GM18505 (cell line): Measurements from ENCODE around the gene FAM234B.
"Not testable (repeated sequence)": the region's sequence is repeated elsewhere in the genome, so short reads cannot be mapped to it uniquely, and the experiment has no call there.

Experiments
- ATAC-seq: cut with Tn5 transposase; IDR thresholded peaks from one replicate; pipeline ENCODE4 v1.9.1; 2021; ENCODE audit not compliant: unreplicated experiment
- POLR2A ChIP-seq: IDR thresholded peaks from 4 replicates; pipeline ENCODE4 v1.6.1; 2011; ENCODE audit warnings: borderline replicate concordance; ENCODE audit not compliant: insufficient read depth, insufficient read length; ENCODE audit errors: extremely low read depth

The FAM234B gene

GRCh38 chr12:13060581-13060980 is 16.4 kb downstream of the FAM234B start:
- no peak for ATAC-seq
- TF ChIP-seq POLR2A, result no peak

GRCh38 chr12:13061377-13061776 is 17.2 kb downstream of the FAM234B start:
- ATAC-seq, result no peak
- no peak for TF ChIP-seq POLR2A

- no peak for ATAC-seq
- TF ChIP-seq POLR2A, result no peak
Observed at GRCh38 chr12:13062669-13063068, 18.5 kb downstream of the FAM234B start.

- TF ChIP-seq POLR2A, result no peak
- ATAC-seq, result no peak
Observed at GRCh38 chr12:13066014-13066413, 21.8 kb downstream of the FAM234B start.

- no peak for ATAC-seq
- TF ChIP-seq POLR2A, result no peak
Observed at GRCh38 chr12:13066459-13066858, 22.3 kb downstream of the FAM234B start.

- no peak for ATAC-seq
- no peak for TF ChIP-seq POLR2A
Observed at GRCh38 chr12:13067322-13067721, 23.1 kb downstream of the FAM234B start.

GRCh38 chr12:13069380-13069779 is 25.2 kb downstream of the FAM234B start:
- ATAC-seq, result no peak
- TF ChIP-seq POLR2A, result no peak

GRCh38 chr12:13071305-13072280 is 27.4 kb downstream of the FAM234B start:
- no peak for TF ChIP-seq POLR2A
- ATAC-seq, result no peak

- TF ChIP-seq POLR2A, result no peak
- no peak for ATAC-seq
Observed at GRCh38 chr12:13073173-13073572, 29.0 kb downstream of the FAM234B start.

GRCh38 chr12:13074396-13075117 is 30.4 kb downstream of the FAM234B start:
- no peak for ATAC-seq
- TF ChIP-seq POLR2A, result no peak

- TF ChIP-seq POLR2A, result no peak
- no peak for ATAC-seq
Observed at GRCh38 chr12:13075118-13075480, 30.9 kb downstream of the FAM234B start.

GRCh38 chr12:13075786-13076570 is 31.8 kb downstream of the FAM234B start:
- no peak for ATAC-seq
- TF ChIP-seq POLR2A, result no peak

GRCh38 chr12:13079440-13079906 is 35.3 kb downstream of the FAM234B start:
- ATAC-seq, result no peak
- TF ChIP-seq POLR2A, result no peak

- ATAC-seq, result no peak
- no peak for TF ChIP-seq POLR2A
Observed at GRCh38 chr12:13080266-13080665, 36.1 kb downstream of the FAM234B start.

- no peak for ATAC-seq
- TF ChIP-seq POLR2A, result no peak
Observed at GRCh38 chr12:13082861-13083260, 38.7 kb downstream of the FAM234B start.

- ATAC-seq, result not testable (repeated sequence)
Observed at GRCh38 chr12:13083638-13084037, 39.5 kb downstream of the FAM234B start.
